NCI-H2171 treated with DMSO at 0.1 percent for 48 hours (cell line): ENCODE measurements around the gene KCNQ1OT1.

Experiments used
- DNase-seq: peaks from one replicate; lab custom pipeline; 2025; lab: John Stamatoyannopoulos, UW

The KCNQ1OT1 gene

GRCh38 chr11:2570211-2570811, 129.5 kb downstream of the KCNQ1OT1 start:
- no peak for DNase-seq

DNA sequence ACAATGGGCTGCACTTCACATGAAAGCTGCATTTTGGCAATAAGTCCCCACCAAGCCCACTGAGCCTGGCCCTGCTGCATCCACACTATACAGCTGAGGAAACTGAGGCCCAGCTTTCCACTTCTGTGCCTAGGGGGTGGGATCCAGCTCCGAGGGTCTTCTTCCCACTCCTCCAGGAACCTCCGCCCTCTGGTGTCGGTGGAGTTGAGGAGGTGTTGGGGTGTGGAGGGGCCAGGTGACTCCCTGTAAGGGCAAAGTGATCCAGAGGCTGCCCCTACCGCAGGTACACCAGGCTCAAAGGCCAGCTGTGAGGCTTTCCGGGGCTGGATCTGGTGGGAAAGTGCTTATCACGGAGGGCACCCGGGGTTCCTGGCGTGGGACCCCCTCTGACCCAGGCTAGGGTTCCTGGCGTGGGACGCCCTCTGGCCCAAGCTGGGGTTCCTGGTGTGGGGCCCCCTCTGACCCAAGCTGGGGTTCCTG, 130.0 kb downstream of the KCNQ1OT1 start:
- no peak for DNase-seq

DNA sequence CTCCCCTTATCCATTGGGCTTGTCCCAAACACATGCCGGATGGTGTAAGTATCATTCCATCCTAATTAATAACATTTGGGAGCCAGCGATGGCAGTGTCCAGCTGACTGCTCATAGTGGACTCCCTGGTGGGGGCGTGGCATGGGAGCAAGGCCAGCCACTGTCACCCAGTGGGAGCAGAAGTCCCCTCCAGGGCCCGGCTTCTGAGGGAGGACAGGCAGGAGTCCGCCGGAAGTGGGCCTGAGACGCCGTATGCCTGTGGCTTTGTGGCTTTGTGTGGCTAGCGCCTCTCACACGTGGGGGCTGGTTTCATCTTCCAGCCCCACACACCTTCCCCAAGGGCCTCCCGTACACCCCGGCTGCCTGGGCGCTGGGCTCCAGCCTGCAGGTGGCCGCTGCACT, 130.5 kb downstream of the KCNQ1OT1 start:
- DNase-seq, result no peak

GRCh38 chr11:2567026-2567671, 132.6 kb downstream of the KCNQ1OT1 start:
- DNase-seq, result no peak

DNA sequence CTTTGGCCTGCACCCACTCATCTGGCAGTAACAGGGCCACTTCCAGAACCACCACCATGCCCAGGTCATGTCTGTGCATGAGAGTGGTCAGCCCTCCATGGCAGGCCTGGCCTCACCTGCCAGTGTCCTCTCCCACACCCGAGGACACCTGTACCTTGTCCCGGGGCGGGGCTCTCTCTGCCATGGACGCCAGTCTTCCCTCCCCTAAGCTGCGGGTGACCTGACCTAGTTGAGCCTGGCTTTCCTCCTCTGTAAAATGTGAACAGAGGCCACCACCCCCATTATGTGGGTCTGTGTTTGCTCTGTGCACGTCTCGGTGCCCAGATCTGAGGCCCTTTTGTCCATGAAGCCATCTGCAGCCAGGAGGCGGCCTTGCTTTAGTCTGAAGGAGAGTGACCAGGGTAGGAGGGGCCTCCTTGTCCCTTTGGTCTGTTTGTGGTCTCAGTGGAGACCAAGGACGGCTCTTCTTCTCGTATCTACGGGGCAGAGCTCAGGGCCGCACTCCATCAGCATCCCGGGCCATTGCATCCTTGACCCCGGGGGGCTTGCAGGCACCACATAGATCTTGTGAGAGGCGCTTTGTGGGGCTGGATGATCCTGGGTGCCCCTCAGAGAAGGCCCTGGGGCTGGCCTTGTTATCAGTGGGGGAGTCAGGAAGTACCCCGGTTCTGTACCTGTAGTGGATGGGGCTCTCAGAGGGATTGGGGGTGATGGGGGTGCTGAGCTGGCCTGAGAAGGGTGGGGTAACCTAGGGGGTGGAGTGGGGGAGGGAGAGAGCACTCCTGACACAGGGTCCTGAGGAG, 133.4 kb downstream of the KCNQ1OT1 start:
- DNase-seq, result no peak

DNA sequence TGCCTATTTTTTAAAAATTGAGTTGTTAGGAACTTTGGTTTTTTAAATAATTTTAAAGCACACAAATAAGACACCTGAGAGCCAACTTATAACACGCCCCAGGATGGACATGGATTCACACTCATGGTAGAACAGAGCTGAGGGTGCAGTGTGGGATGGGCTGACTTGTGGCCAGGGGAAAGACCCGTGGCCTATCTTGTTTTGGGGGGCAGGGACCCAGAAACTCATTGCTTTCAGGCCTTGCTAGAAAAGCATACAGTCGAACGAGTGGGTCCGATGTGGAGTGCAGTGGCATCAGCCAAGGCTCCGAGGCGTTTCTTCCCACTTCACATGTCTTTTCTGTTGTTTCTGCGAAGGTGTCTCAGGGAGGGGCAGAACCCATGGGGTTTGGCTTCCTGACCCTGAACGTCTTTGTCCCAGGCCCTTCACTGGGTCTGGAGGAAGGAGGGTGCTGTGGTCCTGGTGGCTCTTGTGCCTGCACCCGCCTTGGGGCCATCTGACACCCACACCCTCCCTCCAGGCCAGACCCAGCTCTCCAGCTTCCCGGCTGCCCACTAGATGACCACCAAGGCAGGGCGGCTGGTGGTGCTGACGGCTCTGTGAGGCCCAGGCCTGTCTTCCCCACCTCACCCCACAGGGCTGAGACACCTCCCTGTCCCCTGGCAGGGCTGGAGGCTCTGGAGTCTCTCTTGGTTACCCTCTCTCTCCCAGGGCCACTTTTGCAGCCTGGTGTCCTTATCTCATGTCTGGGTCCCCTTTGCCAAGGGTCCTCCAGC, 134.2 kb downstream of the KCNQ1OT1 start:
- no peak for DNase-seq

- no peak for DNase-seq
These were observed 135.0 kb downstream of the KCNQ1OT1 start for GRCh38 chr11:2564588-2565425.

DNA sequence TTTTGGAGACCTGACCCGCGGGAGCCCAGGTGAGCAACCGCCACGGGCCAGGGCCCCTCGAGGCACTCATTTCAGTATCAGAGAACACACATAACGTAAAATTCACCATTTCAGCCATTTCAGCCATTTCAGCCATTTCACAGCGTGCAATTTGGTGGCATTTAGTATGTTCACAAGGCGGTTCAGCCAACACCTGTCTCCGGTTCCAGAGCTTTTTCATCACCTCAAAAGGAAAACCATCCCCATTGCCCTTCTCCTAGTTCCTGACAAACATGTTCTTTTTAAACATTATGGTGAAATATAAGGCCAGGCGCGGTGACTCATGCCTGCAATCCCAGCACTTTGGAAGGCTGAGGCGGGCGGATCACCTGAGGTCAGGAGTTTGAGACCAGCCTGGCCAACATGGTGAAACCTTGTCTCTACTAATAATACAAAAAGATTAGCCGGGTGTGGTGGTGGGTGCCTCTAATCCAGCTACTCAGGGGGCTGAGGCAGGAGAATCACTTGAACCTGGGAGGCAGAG, 135.7 kb downstream of the KCNQ1OT1 start:
- DNase-seq, result no peak

- DNase-seq, result no peak
These were observed 136.4 kb downstream of the KCNQ1OT1 start for GRCh38 chr11:2563213-2564007.

GRCh38 chr11:2562890-2563212, 136.9 kb downstream of the KCNQ1OT1 start:
- no peak for DNase-seq

GRCh38 chr11:2561696-2562581, 137.9 kb downstream of the KCNQ1OT1 start:
- no peak for DNase-seq

DNA sequence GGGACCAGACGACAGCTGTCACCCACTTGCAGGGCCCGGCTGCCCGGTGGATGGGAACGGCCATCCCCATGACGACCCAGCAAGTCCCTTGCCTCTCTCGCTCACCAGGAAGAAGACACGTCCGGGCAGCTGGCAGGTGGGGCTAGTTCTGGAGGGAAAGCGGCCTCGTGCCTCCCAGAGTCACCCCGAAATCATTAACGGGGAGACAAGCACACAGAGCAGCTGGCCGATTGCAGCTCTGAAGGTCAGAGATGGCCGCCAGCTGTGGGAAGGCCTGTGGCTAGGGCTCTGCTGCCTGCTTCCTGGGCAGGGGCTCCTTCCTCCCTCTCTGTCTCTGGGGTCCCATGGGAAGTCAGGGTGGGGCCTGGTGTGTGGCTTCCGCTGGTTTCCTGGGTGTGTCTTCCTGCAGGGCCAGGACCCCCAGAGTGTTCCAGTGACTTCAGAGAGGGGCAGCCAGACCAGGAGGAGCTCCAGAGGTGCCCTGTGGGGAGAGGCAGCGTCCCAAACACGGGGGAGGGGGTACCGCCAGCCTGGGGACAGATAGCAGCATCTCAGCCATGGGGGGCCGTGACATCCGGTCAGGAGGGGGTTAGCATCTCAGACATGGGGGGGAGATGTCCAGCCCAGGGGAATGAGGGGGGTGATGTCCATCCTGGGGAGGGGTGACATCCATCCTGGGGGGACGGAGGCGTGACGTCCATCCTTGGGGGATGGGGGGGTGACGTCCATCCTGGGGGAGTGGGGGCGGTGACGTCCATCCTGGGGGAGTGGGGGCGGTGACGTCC, 140.1 kb downstream of the KCNQ1OT1 start:
- no peak for DNase-seq

- no peak for DNase-seq
These were observed 140.8 kb downstream of the KCNQ1OT1 start for GRCh38 chr11:2558861-2559526.

DNA sequence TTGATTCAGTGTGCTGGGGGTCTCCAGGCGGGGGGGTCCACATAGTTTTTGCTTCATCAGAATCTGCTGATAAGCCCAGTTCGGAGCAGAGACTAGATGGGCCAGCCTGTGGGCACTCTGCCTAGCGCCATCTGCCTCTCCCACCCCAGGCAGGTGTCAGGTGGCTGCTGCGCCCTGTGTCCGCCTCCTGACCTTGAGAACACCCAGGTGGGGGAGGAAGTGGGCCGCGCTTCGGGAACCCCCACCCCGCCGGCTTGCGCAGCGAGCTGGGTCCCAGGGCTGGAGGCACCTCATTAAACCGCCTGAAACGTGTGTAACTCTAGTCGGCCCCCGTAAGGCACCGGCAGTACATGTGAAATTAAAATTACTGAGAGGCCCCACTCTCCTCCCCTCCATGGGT, 141.4 kb downstream of the KCNQ1OT1 start:
- DNase-seq, result no peak
